ENCODE results near the gene VAV3. TPM values are rescaled to one million over a fixed set of nuclear protein-coding genes. Genes with fewer than 3 reads are reported as not detected.

The VAV3 gene
- total and polyA plus RNA-seq, 10 of the 15 experiments (the other 5 are each of a cell fraction or from before 2014, with no cell fraction given) = 0.84 to 5.5 (median 3.4) TPM

DNA sequence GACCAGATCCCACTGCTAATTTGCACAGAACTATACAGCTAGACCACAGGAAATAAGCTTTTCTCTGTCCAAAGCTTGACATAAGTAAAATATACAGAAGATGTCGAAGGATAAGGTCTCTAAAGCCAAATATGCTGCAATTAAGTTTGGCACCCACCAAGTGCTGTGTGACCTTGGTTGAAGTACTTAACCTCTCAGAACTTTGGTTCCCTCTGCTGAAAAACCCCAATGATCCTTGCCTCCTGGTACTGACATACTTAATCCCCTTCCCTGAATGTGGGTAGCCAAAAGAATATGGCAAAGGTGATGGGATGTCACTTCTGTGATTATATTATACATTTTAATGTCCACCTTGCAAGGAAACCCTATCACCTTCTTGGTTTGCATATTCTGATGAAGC, 290.5 kb downstream of the VAV3 start:
- 0% methylated on average over 1 of the region's 1 CpG for WGBS (ENCODE audit: insufficient coverage, insufficient replicate concordance, low lambda C conversion rate, missing lambda C conversion rate)
- DNase-seq (ENCODE audit: low read depth, low spot score) (no peak), FAIRE-seq (no peak), ATAC-seq (no peak)
- Histone ChIP-seq H3K4me2 (ENCODE audit: control insufficient read depth, insufficient read depth) (no peak overlapping the region), H3K27ac (ENCODE audit: control insufficient read depth, insufficient read depth) (no peak overlapping the region), H4K20me1 (ENCODE audit: control insufficient read depth, insufficient read depth) (no peaks in the 10 kb centered on the region), H3K9ac (ENCODE audit: control insufficient read depth, insufficient read depth, low read length) (no peak overlapping the region), H3K27me3 (replicated peaks in 1 of 2; ENCODE audit: control insufficient read depth in 2 of 2, insufficient read depth in 2 of 2, low read length in 1 of 2) (no peaks in the 10 kb centered on the region), H3K79me2 (ENCODE audit: control insufficient read depth, insufficient read depth, low read length) (no peaks in the 10 kb centered on the region), H3K9me3 (replicated peaks; ENCODE audit: control insufficient read depth, insufficient read depth, low read length) (no peaks in the 10 kb centered on the region), H2AFZ (ENCODE audit: control insufficient read depth, low read depth, low read length) (no peak overlapping the region), H3K36me3 (ENCODE audit: control insufficient read depth in 2 of 2, insufficient read depth in 2 of 2, low read length in 1 of 2) (no peaks in the 10 kb centered on the region), H3K4me3 (no peak overlapping the region), H3K4me1 (ENCODE audit: control insufficient read depth, insufficient read depth, low read length) (no peaks in the 10 kb centered on the region)
- CTCF ChIA-PET = no interaction called here
- POLR2A ChIA-PET = no interaction called here
- in situ Hi-C loops (cut with MboI) (no loop called here), intact Hi-C loops (cut with micrococcal nuclease; ENCODE audit: unreplicated experiment) (no loop called here)
- TF ChIP-seq NFYB (IDR thresholded peaks at IDR 0.05; ENCODE audit: insufficient read depth, low read depth, low read length) (no peak), NFIC (IDR thresholded peaks at IDR 0.05; ENCODE audit: low read depth, low read length) (no peak), CBX5 (IDR thresholded peaks at IDR 0.05; ENCODE audit: low read depth) (no peak), SPI1 (IDR thresholded peaks at IDR 0.05; ENCODE audit: borderline replicate concordance, insufficient read depth, low read depth, low read length) (no peak), RAD51 (IDR thresholded peaks at IDR 0.05) (no peak), SIX5 (IDR thresholded peaks at IDR 0.05; ENCODE audit: low read depth, low read length, severe bottlenecking) (no peak), ZZZ3 (IDR thresholded peaks at IDR 0.05; ENCODE audit: control insufficient read depth, insufficient read length, low read depth) (no peak), EED (IDR thresholded peaks at IDR 0.05; ENCODE audit: low read depth) (no peak), ATF3 (IDR thresholded peaks at IDR 0.05; ENCODE audit: borderline replicate concordance, extremely low read depth, low read depth, low read length) (no peak), ESRRA (IDR thresholded peaks at IDR 0.05; ENCODE audit: low read length) (no peak)
- TF ChIP-seq, protein P1, sequence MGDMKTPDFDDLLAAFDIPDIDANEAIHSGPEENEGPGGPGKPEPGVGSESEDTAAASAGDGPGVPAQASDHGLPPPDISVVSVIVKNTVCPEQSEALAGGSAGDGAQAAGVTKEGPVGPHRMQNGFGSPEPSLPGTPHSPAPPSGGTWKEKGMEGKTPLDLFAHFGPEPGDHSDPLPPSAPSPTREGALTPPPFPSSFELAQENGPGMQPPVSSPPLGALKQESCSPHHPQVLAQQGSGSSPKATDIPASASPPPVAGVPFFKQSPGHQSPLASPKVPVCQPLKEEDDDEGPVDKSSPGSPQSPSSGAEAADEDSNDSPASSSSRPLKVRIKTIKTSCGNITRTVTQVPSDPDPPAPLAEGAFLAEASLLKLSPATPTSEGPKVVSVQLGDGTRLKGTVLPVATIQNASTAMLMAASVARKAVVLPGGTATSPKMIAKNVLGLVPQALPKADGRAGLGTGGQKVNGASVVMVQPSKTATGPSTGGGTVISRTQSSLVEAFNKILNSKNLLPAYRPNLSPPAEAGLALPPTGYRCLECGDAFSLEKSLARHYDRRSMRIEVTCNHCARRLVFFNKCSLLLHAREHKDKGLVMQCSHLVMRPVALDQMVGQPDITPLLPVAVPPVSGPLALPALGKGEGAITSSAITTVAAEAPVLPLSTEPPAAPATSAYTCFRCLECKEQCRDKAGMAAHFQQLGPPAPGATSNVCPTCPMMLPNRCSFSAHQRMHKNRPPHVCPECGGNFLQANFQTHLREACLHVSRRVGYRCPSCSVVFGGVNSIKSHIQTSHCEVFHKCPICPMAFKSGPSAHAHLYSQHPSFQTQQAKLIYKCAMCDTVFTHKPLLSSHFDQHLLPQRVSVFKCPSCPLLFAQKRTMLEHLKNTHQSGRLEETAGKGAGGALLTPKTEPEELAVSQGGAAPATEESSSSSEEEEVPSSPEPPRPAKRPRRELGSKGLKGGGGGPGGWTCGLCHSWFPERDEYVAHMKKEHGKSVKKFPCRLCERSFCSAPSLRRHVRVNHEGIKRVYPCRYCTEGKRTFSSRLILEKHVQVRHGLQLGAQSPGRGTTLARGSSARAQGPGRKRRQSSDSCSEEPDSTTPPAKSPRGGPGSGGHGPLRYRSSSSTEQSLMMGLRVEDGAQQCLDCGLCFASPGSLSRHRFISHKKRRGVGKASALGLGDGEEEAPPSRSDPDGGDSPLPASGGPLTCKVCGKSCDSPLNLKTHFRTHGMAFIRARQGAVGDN (IDR thresholded peaks at IDR 0.05) = no peak
- TF ChIP-seq, protein P2, sequence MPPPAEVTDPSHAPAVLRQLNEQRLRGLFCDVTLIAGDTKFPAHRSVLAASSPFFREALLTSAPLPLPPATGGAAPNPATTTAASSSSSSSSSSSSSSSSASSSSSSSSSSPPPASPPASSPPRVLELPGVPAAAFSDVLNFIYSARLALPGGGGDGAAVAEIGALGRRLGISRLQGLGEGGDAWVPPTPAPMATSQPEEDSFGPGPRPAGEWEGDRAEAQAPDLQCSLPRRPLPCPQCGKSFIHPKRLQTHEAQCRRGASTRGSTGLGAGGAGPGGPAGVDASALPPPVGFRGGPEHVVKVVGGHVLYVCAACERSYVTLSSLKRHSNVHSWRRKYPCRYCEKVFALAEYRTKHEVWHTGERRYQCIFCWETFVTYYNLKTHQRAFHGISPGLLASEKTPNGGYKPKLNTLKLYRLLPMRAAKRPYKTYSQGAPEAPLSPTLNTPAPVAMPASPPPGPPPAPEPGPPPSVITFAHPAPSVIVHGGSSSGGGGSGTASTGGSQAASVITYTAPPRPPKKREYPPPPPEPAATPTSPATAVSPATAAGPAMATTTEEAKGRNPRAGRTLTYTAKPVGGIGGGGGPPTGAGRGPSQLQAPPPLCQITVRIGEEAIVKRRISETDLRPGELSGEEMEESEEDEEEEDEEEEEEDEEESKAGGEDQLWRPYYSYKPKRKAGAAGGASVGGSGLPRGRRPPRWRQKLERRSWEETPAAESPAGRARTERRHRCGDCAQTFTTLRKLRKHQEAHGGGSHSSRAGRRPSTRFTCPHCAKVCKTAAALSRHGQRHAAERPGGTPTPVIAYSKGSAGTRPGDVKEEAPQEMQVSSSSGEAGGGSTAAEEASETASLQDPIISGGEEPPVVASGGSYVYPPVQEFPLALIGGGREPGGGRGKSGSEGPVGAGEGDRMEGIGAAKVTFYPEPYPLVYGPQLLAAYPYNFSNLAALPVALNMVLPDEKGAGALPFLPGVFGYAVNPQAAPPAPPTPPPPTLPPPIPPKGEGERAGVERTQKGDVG (CRISPR knock-in tag; IDR thresholded peaks at IDR 0.05) = no peak
- TF ChIP-seq, protein P3, sequence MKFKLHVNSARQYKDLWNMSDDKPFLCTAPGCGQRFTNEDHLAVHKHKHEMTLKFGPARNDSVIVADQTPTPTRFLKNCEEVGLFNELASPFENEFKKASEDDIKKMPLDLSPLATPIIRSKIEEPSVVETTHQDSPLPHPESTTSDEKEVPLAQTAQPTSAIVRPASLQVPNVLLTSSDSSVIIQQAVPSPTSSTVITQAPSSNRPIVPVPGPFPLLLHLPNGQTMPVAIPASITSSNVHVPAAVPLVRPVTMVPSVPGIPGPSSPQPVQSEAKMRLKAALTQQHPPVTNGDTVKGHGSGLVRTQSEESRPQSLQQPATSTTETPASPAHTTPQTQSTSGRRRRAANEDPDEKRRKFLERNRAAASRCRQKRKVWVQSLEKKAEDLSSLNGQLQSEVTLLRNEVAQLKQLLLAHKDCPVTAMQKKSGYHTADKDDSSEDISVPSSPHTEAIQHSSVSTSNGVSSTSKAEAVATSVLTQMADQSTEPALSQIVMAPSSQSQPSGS (IDR thresholded peaks at IDR 0.05; ENCODE audit: low read length) = no peak
- SMC1A ChIA-PET (ENCODE audit: uncharacterized antibody, unreplicated experiment) = interaction anchor here (1.2 to 2.0 kb wide), 2 partner anchors 10 to 15 kb away, joined by 4 read pairs; no protein-coding TSS in a partner anchor
- RAD21 ChIA-PET (ENCODE audit: unreplicated experiment) = no interaction called here
- no TSS peak for BruUV-seq (replicated peaks)

Data from GM12878 (cell line).